HepG2 (cell line): ENCODE data around the gene AKR7A3. TPM values are rescaled to one million over a fixed set of nuclear protein-coding genes. Genes with fewer than 3 reads are reported as not detected.
A peak's percentile ranks its signal among the peaks of the same experiment; 100 is the strongest.

Experiments used
- CHD2 ChIP-seq: IDR thresholded peaks from 2 replicates; pipeline ENCODE4 v1.6.1; 2011; ENCODE audit warnings: low read depth, low read length, improper control_type of control experiment
- GABPA ChIP-seq, 2 experiments: IDR thresholded peaks; 2 replicates each; pipeline ENCODE4 v1.6.1; 2011 to 2016; ENCODE audit warnings: low read depth in 2 of 2, low read length in 1 of 2, missing biosample characterization in 1 of 2, missing genetic modification characterization in 1 of 2
- GATA4 ChIP-seq: sonication (generic); IDR thresholded peaks from 2 replicates; pipeline ENCODE4 v1.6.1; 2016; ENCODE audit warnings: antibody characterized with exemption, low read depth, borderline replicate concordance
- HNRNPK ChIP-seq: fragments of 200-400 bp; formaldehyde crosslinking; IDR thresholded peaks from 2 replicates; pipeline ENCODE4 v1.6.1; 2018; ENCODE audit warnings: low read length, low read depth, moderate library complexity, mild to moderate bottlenecking; ENCODE audit not compliant: poor library complexity, severe bottlenecking
- NONO ChIP-seq, 2 experiments: fragments of 450-650 bp in 1 of 2; sonication (generic) in 1 of 2; formaldehyde crosslinking in 1 of 2; IDR thresholded peaks in 1 of 2; conservative IDR thresholded peaks in 1 of 2; 2 replicates each; pipeline versions ENCODE4 v1.6.1 to v1.8.0; 2017 to 2022; ENCODE audit warnings: mild to moderate bottlenecking in 1 of 2, missing genetic modification reagents in 1 of 2, moderate library complexity in 1 of 2
- PAF1 ChIP-seq: IDR thresholded peaks from 2 replicates; pipeline ENCODE4 v1.6.1; 2016; ENCODE audit warnings: missing genetic modification reagents, missing compliant biosample characterization
- PCBP2 ChIP-seq: fragments of 200-400 bp; formaldehyde crosslinking; optimal IDR thresholded peaks from 2 replicates; pipeline ENCODE3; 2018; ENCODE audit warnings: low read length, low read depth; ENCODE audit not compliant: poor library complexity, severe bottlenecking
- SMARCC2 ChIP-seq: fragments of 450-650 bp; IDR thresholded peaks from 2 replicates; pipeline ENCODE4 v1.6.1; 2017; ENCODE audit warnings: antibody characterized with exemption, mild to moderate bottlenecking
- SRSF1 ChIP-seq: fragments of 200-400 bp; formaldehyde crosslinking; optimal IDR thresholded peaks from 2 replicates; pipeline ENCODE3; 2017; ENCODE audit warnings: mild to moderate bottlenecking, low read depth, low read length, moderate library complexity
- STAT6 ChIP-seq: sonication (generic); formaldehyde crosslinking; IDR thresholded peaks from 2 replicates; pipeline ENCODE4 v1.4.0; 2020; ENCODE audit warnings: missing genetic modification reagents, mild to moderate bottlenecking, borderline replicate concordance
- TGIF2 ChIP-seq: IDR thresholded peaks from 2 replicates; pipeline ENCODE4 v1.6.1; 2016; ENCODE audit warnings: control low read depth, missing compliant biosample characterization
- XRCC5 ChIP-seq: fragments of 200-400 bp; formaldehyde crosslinking; optimal IDR thresholded peaks from 2 replicates; pipeline ENCODE3; 2017; ENCODE audit warnings: mild to moderate bottlenecking, low read length
- YY1 ChIP-seq: IDR thresholded peaks from 2 replicates; pipeline ENCODE4 v1.6.1; 2011; ENCODE audit warnings: low read length, low read depth, moderate library complexity, mild to moderate bottlenecking; ENCODE audit not compliant: insufficient read depth, insufficient replicate concordance
- ZBTB2 ChIP-seq: sonication (generic); formaldehyde crosslinking; IDR thresholded peaks from 2 replicates; pipeline ENCODE4 v1.8.0; 2022; ENCODE audit warnings: low read depth, missing genetic modification reagents
- ZFP37 ChIP-seq: sonication (generic); formaldehyde crosslinking; IDR thresholded peaks from 2 replicates; pipeline ENCODE4 v1.4.0; 2020; ENCODE audit warnings: missing genetic modification reagents, borderline replicate concordance
- ZNF556 ChIP-seq: sonication (generic); formaldehyde crosslinking; IDR thresholded peaks from 2 replicates; pipeline ENCODE4 v1.4.0; 2020; ENCODE audit warnings: mild to moderate bottlenecking, missing genetic modification reagents, borderline replicate concordance
- ZNF558 ChIP-seq: sonication (generic); formaldehyde crosslinking; IDR thresholded peaks from 2 replicates; pipeline ENCODE4 v1.9.0; 2022; ENCODE audit warnings: mild to moderate bottlenecking, missing genetic modification reagents, borderline replicate concordance
- ZNF564 ChIP-seq: sonication (generic); formaldehyde crosslinking; IDR thresholded peaks from 2 replicates; pipeline ENCODE4 v1.8.1; 2023; ENCODE audit warnings: mild to moderate bottlenecking, missing genetic modification reagents
- ZNF570 ChIP-seq: sonication (generic); formaldehyde crosslinking; IDR thresholded peaks from 2 replicates; pipeline ENCODE4 v1.4.0; 2020; ENCODE audit warnings: mild to moderate bottlenecking, missing genetic modification reagents, borderline replicate concordance
- ZNF709 ChIP-seq: sonication (generic); formaldehyde crosslinking; IDR thresholded peaks from 2 replicates; pipeline ENCODE4 v1.5.0; 2020; ENCODE audit warnings: mild to moderate bottlenecking, missing genetic modification reagents
- polyA plus RNA-seq, 8 experiments: library from polyadenylated mRNA; depleted of rRNA in 3 of 8; stranded (reverse) in 7 of 8; unstranded in 1 of 8; fragments of >200 nt; fragmentation: Illumina TruSeq in 4 of 8; extraction: Trizol in 4 of 8; gene quantifications; 2 replicates each; pipeline versions ENCODE4 v1.2.1 to v1.2.3, GENCODE V29; 2011 to 2016; ENCODE audit warnings: low read depth in 4 of 8, missing spikeins in 1 of 8, mixed read lengths in 1 of 8; ENCODE audit not compliant: insufficient read depth in 1 of 8
- total RNA-seq, 5 experiments: library from RNA; depleted of rRNA; stranded (reverse); fragments of >200 nt; fragmentation: Illumina TruSeq; extraction: Trizol; gene quantifications; 2 replicates each; pipeline ENCODE4 v1.2.3, GENCODE V29; 2016; ENCODE audit warnings: low read depth in 1 of 5
- TF ChIP-seq, protein P1 (sequence below): sonication (generic); formaldehyde crosslinking; IDR thresholded peaks from 2 replicates; pipeline ENCODE4 v1.9.0; 2021; ENCODE audit warnings: missing genetic modification reagents, borderline replicate concordance
- TF ChIP-seq, protein P2 (sequence below): sonication (generic); formaldehyde crosslinking; IDR thresholded peaks from 2 replicates; pipeline ENCODE4 v1.4.0; 2020; ENCODE audit warnings: mild to moderate bottlenecking, low read depth, missing genetic modification reagents

AKR7A3 gene
- total and polyA plus RNA-seq, 2 of the 13 experiments (the other 11 are each of a cell fraction or from before 2014, with no cell fraction given), result 0.58 to 1.00 TPM

GRCh38 chr1:19311931-19312781, 23.6 kb upstream of the AKR7A3 start, which contains the start of the genes AKR7A2 and SLC66A1 (continued):
- TF ChIP-seq ZNF564 (0 out of 2 replicates have a peak, but pooled peaks have one; percentile 68), ZFP37 (CRISPR knock-in tag) (no peak), ZNF709 (CRISPR knock-in tag) (no peak), PAF1 (CRISPR knock-in tag) (no peak), ZNF556 (CRISPR knock-in tag) (peak; percentile 73; the same call in 1 of the 2 replicates), XRCC5 (no peak), ZBTB2 (CRISPR knock-in tag) (peak; percentile 81; the same call in 1 of the 2 replicates), TGIF2 (CRISPR knock-in tag) (no peak; the same call in 1 of the 2 replicates), STAT6 (CRISPR knock-in tag) (no peak), PCBP2 (no peak), GABPA (IDR thresholded peaks at IDR 0.05; ENCODE audit: low read depth, low read length) (no peak), GABPA (CRISPR knock-in tag; IDR thresholded peaks at IDR 0.05; ENCODE audit: low read depth) (no peak), SRSF1 (peak; percentile 94), NONO (IDR thresholded peaks at IDR 0.05) (no peak), NONO (CRISPR knock-in tag; conservative IDR thresholded peaks at IDR 0.05) (peak; percentile 75), ZNF570 (0 out of 2 replicates have a peak, but pooled peaks have one; percentile 59), ZNF558 (CRISPR knock-in tag) (peak; percentile 67; the same call in 1 of the 2 replicates), GATA4 (peak; percentile 22; the same call in 1 of the 2 replicates), SMARCC2 (no peak), YY1 (peak; percentile 84), HNRNPK (peak; percentile 11), CHD2 (peak; percentile 90)
- TF ChIP-seq, protein P1, sequence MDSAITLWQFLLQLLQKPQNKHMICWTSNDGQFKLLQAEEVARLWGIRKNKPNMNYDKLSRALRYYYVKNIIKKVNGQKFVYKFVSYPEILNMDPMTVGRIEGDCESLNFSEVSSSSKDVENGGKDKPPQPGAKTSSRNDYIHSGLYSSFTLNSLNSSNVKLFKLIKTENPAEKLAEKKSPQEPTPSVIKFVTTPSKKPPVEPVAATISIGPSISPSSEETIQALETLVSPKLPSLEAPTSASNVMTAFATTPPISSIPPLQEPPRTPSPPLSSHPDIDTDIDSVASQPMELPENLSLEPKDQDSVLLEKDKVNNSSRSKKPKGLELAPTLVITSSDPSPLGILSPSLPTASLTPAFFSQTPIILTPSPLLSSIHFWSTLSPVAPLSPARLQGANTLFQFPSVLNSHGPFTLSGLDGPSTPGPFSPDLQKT (CRISPR knock-in tag), result no peak
- TF ChIP-seq, protein P2, sequence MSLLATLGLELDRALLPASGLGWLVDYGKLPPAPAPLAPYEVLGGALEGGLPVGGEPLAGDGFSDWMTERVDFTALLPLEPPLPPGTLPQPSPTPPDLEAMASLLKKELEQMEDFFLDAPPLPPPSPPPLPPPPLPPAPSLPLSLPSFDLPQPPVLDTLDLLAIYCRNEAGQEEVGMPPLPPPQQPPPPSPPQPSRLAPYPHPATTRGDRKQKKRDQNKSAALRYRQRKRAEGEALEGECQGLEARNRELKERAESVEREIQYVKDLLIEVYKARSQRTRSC (CRISPR knock-in tag), result 0 out of 2 replicates have a peak, but pooled peaks have one; percentile 66
